Kidney glomerular epithelial cell (primary cell): ENCODE measurements around the gene ING3.
"Not testable (repeated sequence)": the region's sequence is repeated elsewhere in the genome, so short reads cannot be mapped to it uniquely, and the experiment has no call there.

ENCODE experiments used
- DNase-seq: peaks from one replicate; lab custom pipeline; 2025; lab: John Stamatoyannopoulos, UW

The ING3 gene

GRCh38 chr7:120951309-120951699 is 727 bp downstream of the ING3 start:
- no peak for DNase-seq

DNA sequence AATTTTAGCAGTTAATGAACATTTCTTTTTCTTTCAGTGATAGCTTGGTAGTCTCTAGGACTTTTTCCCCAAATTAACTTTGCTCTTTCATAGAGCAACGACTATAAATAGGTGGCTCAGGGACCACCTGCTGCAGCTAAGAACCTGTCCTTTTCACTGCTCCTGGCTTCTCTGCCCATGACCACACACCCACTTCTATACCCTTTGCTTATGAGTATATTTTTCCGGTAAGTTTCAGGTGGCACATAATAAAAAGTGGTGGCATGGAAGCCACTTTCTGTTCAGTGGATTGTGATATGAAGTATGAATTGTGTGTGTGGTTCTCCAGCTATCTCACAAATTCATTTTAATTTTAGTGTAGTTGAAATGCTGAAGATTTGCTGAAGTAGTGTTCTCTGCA is 1.2 kb downstream of the ING3 start:
- no peak for DNase-seq

- DNase-seq: no peak
Observed at GRCh38 chr7:120955577-120956149, 5.1 kb downstream of the ING3 start.

DNA sequence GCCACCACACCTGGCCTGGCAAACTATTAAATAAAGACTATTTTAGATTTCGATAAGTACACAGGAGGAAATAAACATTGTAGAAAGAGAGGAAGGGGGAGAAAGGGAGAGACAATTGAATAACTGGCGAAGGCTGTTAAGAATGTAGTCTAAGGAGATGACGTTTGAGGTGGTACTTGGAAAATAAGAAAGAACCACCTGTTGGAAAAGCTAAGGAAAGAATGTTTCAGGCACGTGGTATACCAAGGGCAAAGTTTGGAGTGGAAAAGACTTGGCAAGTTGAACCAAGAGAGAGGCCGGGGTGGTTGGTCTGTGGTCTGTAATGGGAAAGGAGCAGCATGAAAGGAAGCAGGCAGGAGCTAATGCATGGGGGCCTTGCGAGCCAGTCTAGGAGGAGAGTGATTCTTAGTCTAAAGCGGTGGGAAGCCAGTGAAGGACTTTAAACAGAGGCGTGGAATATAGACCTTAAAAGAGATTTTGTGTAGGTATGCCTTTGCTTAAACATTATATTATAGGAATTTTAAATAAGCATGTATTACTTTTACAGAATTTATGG is 9.4 kb downstream of the ING3 start:
- no peak for DNase-seq

DNA sequence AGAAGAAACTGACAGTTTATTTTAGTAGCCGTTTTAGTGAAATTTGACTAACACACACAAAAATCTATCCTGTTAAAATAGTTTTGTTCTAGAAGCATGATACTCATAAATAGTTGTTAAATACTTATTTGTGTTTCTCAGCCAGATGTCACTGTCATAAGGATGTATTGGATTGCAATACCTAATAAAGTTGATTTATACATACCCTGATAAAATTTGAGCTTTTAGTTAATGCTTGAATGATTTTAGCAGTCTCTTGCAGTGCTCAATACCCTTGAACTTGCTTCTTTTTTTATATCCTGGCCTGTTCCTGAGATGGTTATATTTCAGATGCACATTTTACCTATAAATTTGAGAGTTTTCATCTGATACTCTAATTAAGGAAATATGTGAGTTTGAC is 10.1 kb downstream of the ING3 start:
- DNase-seq: no peak

DNA sequence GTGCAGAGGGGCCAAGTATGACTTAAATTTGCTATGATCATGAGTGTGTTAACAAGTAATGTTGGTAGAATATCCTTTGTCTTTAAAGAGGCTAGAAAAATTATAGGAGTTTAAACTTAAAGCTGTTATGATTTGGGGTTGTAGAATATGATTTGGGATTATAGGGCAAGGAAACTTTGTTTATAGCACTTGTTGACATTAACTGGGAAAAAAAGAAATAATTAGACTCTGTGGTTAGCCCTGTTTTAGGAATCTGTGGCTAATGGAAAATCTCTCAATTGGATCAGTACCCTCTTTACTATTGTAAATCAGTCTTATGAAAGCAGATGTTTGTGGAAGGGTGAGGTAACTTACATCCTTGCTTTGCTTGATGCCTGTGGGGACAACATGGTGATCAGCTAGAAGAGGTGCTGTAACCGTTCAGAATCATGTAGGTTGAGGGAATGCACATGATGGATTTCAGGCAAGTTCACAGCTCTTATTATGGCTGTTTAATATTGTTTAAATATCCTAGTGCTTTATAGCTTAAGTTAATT is 11.1 kb downstream of the ING3 start:
- DNase-seq: no peak

- no peak for DNase-seq
Observed at GRCh38 chr7:120964088-120964487, 13.5 kb downstream of the ING3 start.

DNA sequence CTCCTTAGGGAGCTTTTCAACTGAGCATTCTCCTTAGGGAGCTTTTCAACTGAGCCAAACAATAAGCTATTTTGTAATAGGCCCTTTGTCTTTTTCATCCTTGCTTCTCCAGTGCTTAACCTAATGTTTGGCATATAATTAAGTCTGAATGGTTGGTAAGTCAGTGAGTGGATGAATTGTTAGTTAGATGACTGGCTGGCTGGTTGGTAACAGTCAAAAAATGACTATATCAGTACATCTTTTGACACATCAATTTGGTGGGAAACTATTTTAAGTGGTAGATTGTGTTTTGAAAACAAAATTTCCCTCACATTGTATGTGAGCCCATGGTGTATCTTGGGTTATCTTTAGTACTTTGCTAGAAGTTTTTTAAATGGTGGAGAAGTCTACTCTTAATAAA is 16.4 kb downstream of the ING3 start:
- no peak for DNase-seq

DNA sequence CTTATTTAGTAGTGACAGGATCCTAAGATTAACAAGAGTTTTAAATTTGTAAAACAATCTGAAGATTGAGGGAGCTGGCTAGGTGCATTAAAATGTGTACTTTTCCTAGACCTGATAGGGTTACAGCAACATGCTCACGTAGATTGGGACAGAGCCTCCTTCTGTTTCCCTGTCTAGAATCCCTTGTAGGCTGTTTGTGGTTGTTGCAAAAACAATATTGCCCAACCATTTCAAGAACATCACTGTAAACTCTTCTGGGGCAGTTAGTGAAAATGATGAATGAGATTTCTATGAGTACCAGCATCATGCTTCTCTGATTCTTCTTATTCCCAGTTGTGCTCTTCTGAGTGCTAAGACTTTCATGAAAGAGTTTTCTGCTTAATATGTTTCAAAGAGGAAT is 23.3 kb downstream of the ING3 start:
- no peak for DNase-seq

DNA sequence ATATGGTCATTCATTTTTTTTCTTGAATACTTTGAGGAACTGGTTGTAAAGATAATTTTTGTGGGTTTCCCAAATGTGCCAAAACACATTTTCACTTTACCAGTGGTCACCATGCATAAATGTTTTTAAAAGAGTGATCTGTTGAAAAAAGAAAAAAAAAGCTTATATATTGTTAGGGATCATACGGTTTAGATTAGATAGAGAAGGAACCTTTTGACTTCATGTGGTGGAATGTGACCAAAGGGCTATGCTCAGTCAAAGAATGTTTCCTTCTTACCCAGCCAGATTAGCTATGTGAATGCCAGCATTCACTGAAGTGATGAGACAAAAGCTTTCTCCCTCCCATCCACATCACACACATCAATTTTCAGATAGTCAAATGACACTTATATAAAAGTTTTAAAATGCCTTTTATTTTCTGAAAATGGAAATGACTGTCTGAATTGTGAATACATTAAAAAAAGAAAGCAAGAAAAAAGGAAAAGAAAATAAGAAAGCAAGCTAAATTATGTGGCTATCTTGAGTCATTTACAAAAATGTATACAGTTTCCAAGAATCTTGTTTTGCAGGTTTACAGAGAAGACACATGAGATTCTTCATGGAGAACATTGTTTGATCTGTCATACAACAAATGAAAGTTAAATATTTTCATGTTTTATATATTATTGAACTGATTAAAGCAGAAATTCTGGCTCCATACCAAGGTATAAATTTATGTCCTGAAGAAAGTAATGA is 29.4 kb downstream of the ING3 start:
- DNase-seq: no peak

DNA sequence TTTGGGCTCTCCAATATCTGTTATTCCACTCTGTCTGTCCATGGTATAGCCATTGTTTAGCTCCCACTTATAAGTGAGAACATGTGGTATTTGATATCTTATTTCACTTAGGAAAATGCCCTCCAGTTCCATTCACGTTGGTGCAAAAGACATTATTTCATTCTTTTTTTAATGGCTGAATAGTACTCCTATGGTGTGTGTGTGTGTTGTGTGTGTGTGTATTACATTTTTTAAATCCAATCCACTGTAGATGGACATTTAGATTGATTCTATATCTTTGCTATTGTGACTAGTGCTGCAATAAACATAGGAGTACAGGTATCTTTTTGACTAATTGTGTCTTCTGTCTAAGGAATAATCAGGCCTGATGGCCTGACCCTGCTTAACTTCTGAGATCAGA is 30.5 kb downstream of the ING3 start:
- no peak for DNase-seq

GRCh38 chr7:120981888-120982615 is 31.5 kb downstream of the ING3 start:
- no peak for DNase-seq

GRCh38 chr7:120983592-120983991 is 33.0 kb downstream of the ING3 start:
- not testable (repeated sequence) for DNase-seq

- DNase-seq: no peak
Observed at GRCh38 chr7:120984406-120984805, 33.8 kb downstream of the ING3 start.

GRCh38 chr7:120985130-120985758 is 34.7 kb downstream of the ING3 start:
- DNase-seq: no peak

DNA sequence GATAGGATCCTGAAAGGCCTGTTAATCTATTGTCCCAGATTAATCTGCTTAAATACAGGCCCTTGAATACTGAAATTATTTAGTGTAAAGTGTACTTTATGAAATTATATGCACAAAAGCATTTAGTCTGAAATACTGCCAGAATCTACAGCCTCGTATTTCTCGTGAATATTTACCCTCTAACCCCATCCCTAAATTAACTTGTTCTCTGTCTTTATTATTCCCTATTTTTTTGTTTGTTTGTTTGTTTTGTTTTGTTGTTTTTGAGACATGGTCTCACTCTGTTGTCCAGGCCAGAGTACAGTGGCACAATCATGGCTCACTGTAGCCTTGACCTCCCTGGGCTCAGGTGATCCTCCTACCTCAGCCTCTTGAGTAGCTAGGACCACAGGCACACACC is 35.3 kb downstream of the ING3 start:
- no peak for DNase-seq

- no peak for DNase-seq
Observed at GRCh38 chr7:120986650-120987049, 36.1 kb downstream of the ING3 start.

- no peak for DNase-seq
Observed at GRCh38 chr7:120987280-120987679, 36.7 kb downstream of the ING3 start.

DNA sequence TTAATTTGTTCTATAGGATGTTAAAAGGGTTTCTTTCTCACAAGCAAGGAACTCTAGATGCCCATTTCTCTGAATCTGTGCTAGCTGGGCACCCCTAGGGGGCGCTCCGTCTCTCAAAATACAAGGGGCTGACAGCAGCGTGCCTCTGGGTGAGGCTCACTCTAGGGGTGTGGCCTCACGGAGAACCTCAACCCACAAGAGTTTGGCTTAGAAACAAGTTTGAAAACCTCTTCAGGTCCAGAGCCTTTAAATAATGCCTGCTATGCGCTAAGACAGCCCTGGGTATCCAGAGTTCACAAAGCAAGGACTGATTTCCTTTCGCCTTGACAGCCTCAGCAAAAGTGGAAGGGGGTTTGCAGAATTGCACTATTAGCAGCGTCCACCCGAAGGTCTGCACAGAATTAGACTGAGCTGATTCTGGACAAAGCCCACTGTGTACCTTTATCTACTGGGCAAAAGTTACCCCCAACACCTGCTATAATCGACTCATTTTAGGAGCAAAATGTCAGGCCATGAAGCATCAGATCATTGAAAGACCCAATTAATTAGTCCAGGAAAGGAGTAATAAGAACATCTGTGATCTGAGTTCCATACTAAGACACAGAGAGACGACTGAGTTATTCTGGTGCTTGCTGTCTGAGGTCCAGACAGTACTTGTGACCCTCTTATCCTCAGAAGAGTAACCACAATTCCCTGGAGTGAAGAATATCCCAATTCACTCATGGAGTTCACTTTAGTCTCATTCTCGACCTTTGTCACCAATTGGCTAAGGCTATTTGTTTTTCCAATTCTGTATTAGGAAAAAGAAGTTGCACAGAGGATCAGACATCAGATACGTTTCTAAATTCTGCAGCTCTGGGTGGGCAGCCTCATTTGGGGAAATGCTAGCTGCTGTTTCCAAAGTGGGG is 37.4 kb downstream of the ING3 start:
- DNase-seq: peak; percentile 67

DNA sequence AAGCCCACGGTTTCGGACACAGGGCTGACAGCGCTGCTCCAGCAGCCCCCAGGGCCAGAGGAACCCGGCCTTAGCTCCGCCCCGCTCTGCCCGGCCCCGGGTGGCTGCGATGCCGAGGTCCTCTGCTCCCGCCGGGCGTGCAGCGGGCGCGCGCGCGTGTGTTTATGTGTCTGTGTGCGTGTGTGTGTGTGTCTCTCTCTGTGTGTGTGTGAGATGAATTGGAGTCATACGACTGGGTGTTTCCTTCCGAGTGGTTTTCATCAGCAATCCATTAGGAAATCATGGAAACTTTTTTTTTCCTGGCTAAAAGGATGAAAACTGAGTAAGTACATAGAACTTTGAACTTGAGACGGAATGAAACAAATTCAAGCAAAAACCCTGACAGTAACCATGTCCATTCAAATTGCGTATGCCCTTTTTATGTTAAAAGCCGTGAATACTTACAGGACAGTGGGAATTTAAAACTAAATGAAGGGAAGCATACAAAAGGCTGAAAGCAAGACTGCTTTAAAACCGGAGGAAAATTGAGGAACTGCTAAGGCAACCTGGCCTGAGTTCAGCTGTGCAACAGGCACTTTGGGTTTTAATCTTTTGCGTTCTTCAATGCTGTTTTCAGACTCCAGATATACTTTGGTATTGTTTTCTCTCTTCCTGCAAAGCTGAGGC is 38.1 kb downstream of the ING3 start, which contains the start of gene CPED1:
TSS of gene CPED1 (plus strand) at position 121 of the 666 bp plus-strand sequence. CDS start 911 bp downstream, outside the sequence.
- DNase-seq: no peak
